WTC11 (cell line): ENCODE measurements around the gene ZMYND8. TPM values are rescaled to one million over a fixed set of nuclear protein-coding genes. Genes with fewer than 3 reads are reported as not detected.

ENCODE experiments used
- ATAC-seq: fragments of 200-7000 bp; cut with Tn5 transposase; 2 replicates; pipeline ENCODE4 v1.10.0; 2021; ENCODE audit warnings: mild to moderate bottlenecking, moderate library complexity
- CTCF ChIA-PET: fragments of 300-600 bp; sonication (Branson Sonifier 250); formaldehyde crosslinking; loops from one replicate; lab custom pipeline; 2021; ENCODE audit warnings: antibody characterized with exemption; lab: Charles Lee
- POLR2A ChIA-PET: fragments of 350-600 bp; sonication (Branson Sonifier 250); formaldehyde crosslinking; loops from one replicate; lab custom pipeline; 2021; ENCODE audit warnings: antibody characterized with exemption; lab: Charles Lee
- DNase-seq: peaks from one replicate; pipeline ENCODE4 v3.0.0; 2021; ENCODE audit warnings: low spot score
- H3K27ac Mint-ChIP-seq: 2 replicates; pipeline ENCODE4 v1.8.0; 2021; ENCODE audit warnings: mixed read lengths
- H3K27me3 Mint-ChIP-seq: 2 replicates; pipeline ENCODE4 v1.8.0; 2021; ENCODE audit warnings: low read depth, mild to moderate bottlenecking, moderate library complexity, mixed read lengths
- H3K36me3 Mint-ChIP-seq: 2 replicates; pipeline ENCODE4 v1.8.0; 2021; ENCODE audit warnings: mixed read lengths
- H3K4me1 Mint-ChIP-seq: 2 replicates; pipeline ENCODE4 v1.8.0; 2022; ENCODE audit warnings: mixed read lengths
- H3K4me3 Mint-ChIP-seq: 2 replicates; pipeline ENCODE4 v1.8.0; 2021; ENCODE audit warnings: mild to moderate bottlenecking, moderate library complexity, mixed read lengths
- H3K9me3 Mint-ChIP-seq: 2 replicates; pipeline ENCODE4 v1.8.0; 2021; ENCODE audit warnings: mixed read lengths
- AR ChIP-seq: fragments of 250-450 bp; sonication (Bioruptor Pico); IDR thresholded peaks from 2 replicates; pipeline ENCODE4 v1.9.0; 2021; ENCODE audit warnings: mild to moderate bottlenecking
- ATF2 ChIP-seq: sonication (generic); formaldehyde crosslinking; IDR thresholded peaks from 2 replicates; pipeline ENCODE4 v1.8.1; 2022; ENCODE audit warnings: low read depth, missing genetic modification reagents, borderline replicate concordance
- ATF6 ChIP-seq: sonication (generic); formaldehyde crosslinking; IDR thresholded peaks from 2 replicates; pipeline ENCODE4 v1.8.1; 2023; ENCODE audit warnings: mild to moderate bottlenecking, missing genetic modification reagents
- CBFB ChIP-seq: sonication (generic); formaldehyde crosslinking; IDR thresholded peaks from 2 replicates; pipeline ENCODE4 v1.8.1; 2022; ENCODE audit warnings: mild to moderate bottlenecking, low read depth, missing genetic modification reagents
- ELF4 ChIP-seq: sonication (generic); formaldehyde crosslinking; IDR thresholded peaks from 2 replicates; pipeline ENCODE4 v1.8.1; 2022; ENCODE audit warnings: low read depth, mild to moderate bottlenecking, moderate library complexity, missing genetic modification reagents
- ESRRA ChIP-seq: sonication (generic); formaldehyde crosslinking; IDR thresholded peaks from 2 replicates; pipeline ENCODE4 v1.8.1; 2022; ENCODE audit warnings: mild to moderate bottlenecking, missing genetic modification reagents, borderline replicate concordance
- NFYB ChIP-seq: sonication (generic); formaldehyde crosslinking; conservative IDR thresholded peaks from 2 replicates; pipeline ENCODE4 v1.8.0; 2022; ENCODE audit warnings: low read depth, missing genetic modification reagents
- NR1H2 ChIP-seq: sonication (generic); formaldehyde crosslinking; IDR thresholded peaks from 2 replicates; pipeline ENCODE4 v1.9.0; 2021; ENCODE audit warnings: mild to moderate bottlenecking, moderate library complexity, missing genetic modification reagents
- NR3C1 ChIP-seq: sonication (generic); formaldehyde crosslinking; conservative IDR thresholded peaks from 2 replicates; pipeline ENCODE4 v1.8.1; 2023; ENCODE audit warnings: low read depth, mild to moderate bottlenecking, missing genetic modification reagents
- PRDM15 ChIP-seq: sonication (generic); formaldehyde crosslinking; IDR thresholded peaks from 2 replicates; pipeline ENCODE4 v1.8.0; 2022; ENCODE audit warnings: missing genetic modification reagents
- PREB ChIP-seq: sonication (generic); formaldehyde crosslinking; IDR thresholded peaks from 2 replicates; pipeline ENCODE4 v1.8.1; 2022; ENCODE audit warnings: mild to moderate bottlenecking, missing genetic modification reagents, moderate library complexity, borderline replicate concordance
- PRRX2 ChIP-seq: fragments of 250-450 bp; sonication (Bioruptor Pico); IDR thresholded peaks from 2 replicates; pipeline ENCODE4 v1.8.0; 2021; ENCODE audit warnings: mild to moderate bottlenecking
- RELA ChIP-seq: sonication (generic); formaldehyde crosslinking; IDR thresholded peaks from 2 replicates; pipeline ENCODE4 v1.8.1; 2022; ENCODE audit warnings: missing genetic modification reagents, mild to moderate bottlenecking, borderline replicate concordance
- TP53 ChIP-seq: sonication (generic); formaldehyde crosslinking; IDR thresholded peaks from 2 replicates; pipeline ENCODE4 v1.8.1; 2023; ENCODE audit warnings: mild to moderate bottlenecking, missing genetic modification reagents
- ZBTB21 ChIP-seq: sonication (generic); formaldehyde crosslinking; IDR thresholded peaks from 2 replicates; pipeline ENCODE4 v1.8.1; 2023; ENCODE audit warnings: mild to moderate bottlenecking, missing genetic modification reagents, borderline replicate concordance
- ZNF232 ChIP-seq: sonication (generic); formaldehyde crosslinking; IDR thresholded peaks from 2 replicates; pipeline ENCODE4 v1.8.0; 2022; ENCODE audit warnings: mild to moderate bottlenecking, missing genetic modification reagents
- ZNF317 ChIP-seq: sonication (generic); formaldehyde crosslinking; IDR thresholded peaks from 2 replicates; pipeline ENCODE4 v1.8.1; 2023; ENCODE audit warnings: low read depth, mild to moderate bottlenecking, moderate library complexity, missing genetic modification reagents, borderline replicate concordance
- ZNF416 ChIP-seq: fragments of 250-450 bp; sonication (Bioruptor Pico); IDR thresholded peaks from 2 replicates; pipeline ENCODE4 v1.9.0; 2021; ENCODE audit warnings: mild to moderate bottlenecking, inconsistent platforms
- ZSCAN18 ChIP-seq: fragments of 250-450 bp; sonication (Bioruptor Pico); IDR thresholded peaks from 2 replicates; pipeline ENCODE4 v2.1.2; 2022; ENCODE audit warnings: mild to moderate bottlenecking, moderate library complexity
- total RNA-seq: library from RNA; stranded (reverse); gene quantifications from 3 replicates; pipeline ENCODE4 v1.2.3, GENCODE V29; 2021

ZMYND8 gene
- total RNA-seq, 1 experiment from 2014 or later, result 114 TPM

GRCh38 chr20:47249913-47250312, 106.6 kb downstream of the ZMYND8 start:
- DNase-seq (no peak), ATAC-seq (no peak)
- CTCF ChIA-PET, result interaction anchor here (0.6 kb wide), 1 partner anchor 121 kb away, joined by 3 read pairs; no protein-coding TSS in a partner anchor
- H3K27me3 Mint-ChIP-seq, result no peaks in the 10 kb centered on the region
- peaks cover 82% of the 10 kb centered on the region for H3K36me3 Mint-ChIP-seq
- H3K4me3 Mint-ChIP-seq, result no peak overlapping the region
- no peaks in the 10 kb centered on the region for H3K9me3 Mint-ChIP-seq
- TF ChIP-seq ZBTB21 (CRISPR knock-in tag) (no peak), NR3C1 (no peak), PRRX2 (CRISPR knock-in tag) (no peak), ESRRA (no peak), NR1H2 (CRISPR knock-in tag) (no peak), ATF2 (CRISPR knock-in tag) (no peak), ZNF317 (CRISPR knock-in tag) (no peak), ZNF416 (CRISPR knock-in tag) (no peak), PRDM15 (CRISPR knock-in tag) (no peak), PREB (CRISPR knock-in tag) (no peak), NFYB (CRISPR knock-in tag) (no peak), CBFB (no peak), ZSCAN18 (CRISPR knock-in tag) (no peak)
- TF ChIP-seq, all 79 proteins: peak for 0
- POLR2A ChIA-PET, result no interaction called here
- H3K4me1 Mint-ChIP-seq, result no peaks in the 10 kb centered on the region
- H3K27ac Mint-ChIP-seq, result no peak overlapping the region

GRCh38 chr20:47248448-47248966, 108.0 kb downstream of the ZMYND8 start:
- CTCF ChIA-PET, result interaction anchor here (1.0 kb wide), 1 partner anchor 135 kb away, joined by 4 read pairs; no protein-coding TSS in a partner anchor
- Mint-ChIP-seq H3K27me3 (no peaks in the 10 kb centered on the region), H3K9me3 (no peaks in the 10 kb centered on the region), H3K27ac (peak overlapping the region; percentile 44; the same call in 1 of the 2 replicates), H3K4me1 (peaks cover 5% of the 10 kb centered on the region), H3K4me3 (no peak overlapping the region), H3K36me3 (peaks cover 77% of the 10 kb centered on the region)
- TF ChIP-seq AR (CRISPR knock-in tag), result no peak
- no peak for TF ChIP-seq RELA
- no peak for TF ChIP-seq PREB (CRISPR knock-in tag)
- TF ChIP-seq ZNF232 (CRISPR knock-in tag), result no peak
- no peak for TF ChIP-seq ATF6
- TF ChIP-seq TP53 (CRISPR knock-in tag), result no peak
- no peak for TF ChIP-seq ELF4 (CRISPR knock-in tag)
- POLR2A ChIA-PET, result no interaction called here
- DNase-seq (no peak), ATAC-seq (no peak)
